H9 (cell line): Measurements from ENCODE around the gene FOXN4. TPM values are rescaled to one million over a fixed set of nuclear protein-coding genes. Genes with fewer than 3 reads are reported as not detected.
A peak's percentile ranks its signal among the peaks of the same experiment; 100 is the strongest.

Experiments used
- DNase-seq: peaks from one replicate; pipeline ENCODE4 v3.0.0-alpha.2; 2017
- H2AFZ ChIP-seq: one replicate; pipeline ENCODE4 v1.6.1; 2013; ENCODE audit warnings: mild to moderate bottlenecking, low read length, control low read depth, moderate library complexity
- H2AK5ac ChIP-seq: 2 replicates; pipeline ENCODE4 v1.6.1; 2013; ENCODE audit warnings: low read length, control low read depth, mixed read lengths; ENCODE audit not compliant: insufficient read length
- H2BK120ac ChIP-seq: one replicate; pipeline ENCODE4 v1.6.1; 2013; ENCODE audit warnings: low read depth, mild to moderate bottlenecking, low read length, control low read depth, inconsistent platforms; ENCODE audit not compliant: poor library complexity, severe bottlenecking
- H2BK12ac ChIP-seq: 2 replicates; pipeline ENCODE4 v1.6.1; 2013; ENCODE audit warnings: low read length, control low read depth, mixed read lengths, low read depth; ENCODE audit not compliant: insufficient read length
- H2BK15ac ChIP-seq: 2 replicates; pipeline ENCODE4 v1.6.1; 2013; ENCODE audit warnings: low read depth, low read length, control low read depth
- H2BK20ac ChIP-seq: one replicate; pipeline ENCODE4 v1.6.1; 2013; ENCODE audit warnings: low read depth, mild to moderate bottlenecking, low read length, control low read depth, inconsistent platforms; ENCODE audit not compliant: poor library complexity, severe bottlenecking
- H2BK5ac ChIP-seq: 2 replicates; pipeline ENCODE4 v1.6.1; 2013; ENCODE audit warnings: low read length, control low read depth, mixed read lengths; ENCODE audit not compliant: insufficient read length
- H3K14ac ChIP-seq: 2 replicates; pipeline ENCODE4 v1.6.1; 2013; ENCODE audit warnings: low read length, control low read depth; ENCODE audit not compliant: insufficient read depth
- H3K18ac ChIP-seq: 2 replicates; pipeline ENCODE4 v1.6.1; 2013; ENCODE audit warnings: low read depth, mild to moderate bottlenecking, mixed read lengths, low read length, control low read depth; ENCODE audit not compliant: insufficient read length
- H3K23ac ChIP-seq: 2 replicates; pipeline ENCODE4 v1.6.1; 2013; ENCODE audit warnings: low read length, control low read depth, mixed read lengths, low read depth; ENCODE audit not compliant: insufficient read length
- H3K23me2 ChIP-seq: 2 replicates; pipeline ENCODE4 v1.6.1; 2013; ENCODE audit warnings: low read depth, mild to moderate bottlenecking, mixed read lengths, low read length, control low read depth; ENCODE audit not compliant: insufficient read length, poor library complexity, severe bottlenecking
- H3K27ac ChIP-seq: 2 replicates; pipeline ENCODE4 v1.5.1; 2013; ENCODE audit warnings: low read length, control low read depth, mixed read lengths, low read depth; ENCODE audit not compliant: insufficient read length
- H3K27me3 ChIP-seq: 2 replicates; pipeline ENCODE4 v1.6.1; 2013; ENCODE audit warnings: low read length, control low read depth, inconsistent platforms; ENCODE audit not compliant: insufficient read depth
- H3K4ac ChIP-seq: 2 replicates; pipeline ENCODE4 v1.6.1; 2013; ENCODE audit warnings: low read depth, mild to moderate bottlenecking, control low read depth, inconsistent platforms, low read length, moderate library complexity
- H3K4me1 ChIP-seq: 2 replicates; pipeline ENCODE4 v1.6.1; 2013; ENCODE audit warnings: low read length, control low read depth, inconsistent platforms; ENCODE audit not compliant: insufficient read depth
- H3K4me2 ChIP-seq: 2 replicates; pipeline ENCODE4 v1.6.1; 2013; ENCODE audit warnings: low read length, control low read depth, mixed read lengths; ENCODE audit not compliant: insufficient read length, insufficient read depth
- H3K56ac ChIP-seq: 2 replicates; pipeline ENCODE4 v1.6.1; 2013; ENCODE audit warnings: low read depth, mild to moderate bottlenecking, mixed read lengths, low read length, control low read depth; ENCODE audit not compliant: insufficient read length
- H3K79me1 ChIP-seq: 2 replicates; pipeline ENCODE4 v1.6.1; 2013; ENCODE audit warnings: low read depth, mild to moderate bottlenecking, moderate library complexity, low read length, control low read depth, inconsistent platforms; ENCODE audit not compliant: insufficient read depth, poor library complexity, severe bottlenecking
- H3K79me2 ChIP-seq: 2 replicates; pipeline ENCODE4 v1.6.1; 2013; ENCODE audit warnings: low read length, control low read depth, inconsistent platforms; ENCODE audit not compliant: insufficient read depth
- H3K9ac ChIP-seq: 2 replicates; pipeline ENCODE4 v1.6.1; 2013; ENCODE audit warnings: low read length, control low read depth, mixed read lengths; ENCODE audit not compliant: insufficient read length; ENCODE audit errors: extremely low read depth
- H3K9me3 ChIP-seq: one replicate; pipeline ENCODE4 v1.6.1; 2013; ENCODE audit warnings: low read depth, low read length, inconsistent platforms; ENCODE audit not compliant: control insufficient read depth
- H3T11ph ChIP-seq: one replicate; pipeline ENCODE4 v1.6.1; 2013; ENCODE audit warnings: mild to moderate bottlenecking, low read length, control low read depth, inconsistent platforms
- H4K20me1 ChIP-seq: one replicate; pipeline ENCODE4 v1.6.1; 2013; ENCODE audit not compliant: control insufficient read depth, insufficient read length, insufficient read depth
- H4K5ac ChIP-seq: 2 replicates; pipeline ENCODE4 v1.6.1; 2013; ENCODE audit warnings: low read depth, mild to moderate bottlenecking, mixed read lengths, low read length, control low read depth; ENCODE audit not compliant: insufficient read length
- H4K8ac ChIP-seq: replicated peaks from 2 replicates; pipeline ENCODE4 v1.6.1; 2013; ENCODE audit warnings: low read length, control low read depth, mixed read lengths, low read depth; ENCODE audit not compliant: insufficient read length
- H4K91ac ChIP-seq: 2 replicates; pipeline ENCODE4 v1.6.1; 2013; ENCODE audit warnings: low read depth, mild to moderate bottlenecking, moderate library complexity, mixed read lengths, low read length, control low read depth; ENCODE audit not compliant: insufficient read length
- H3K27ac Mint-ChIP-seq, 3 experiments: 2 replicates in 2 of 3; 3 replicates in 1 of 3; pipeline ENCODE4 v1.8.0; 2020 to 2021; ENCODE audit warnings: mixed read lengths in 3 of 3, mild to moderate bottlenecking in 1 of 3, moderate library complexity in 1 of 3
- H3K27me3 Mint-ChIP-seq: 2 replicates; pipeline ENCODE4 v1.8.0; 2021; ENCODE audit warnings: low read depth, mild to moderate bottlenecking, moderate library complexity, mixed read lengths
- H3K36me3 Mint-ChIP-seq, 3 experiments: 2 replicates in 2 of 3; 3 replicates in 1 of 3; pipeline ENCODE4 v1.8.0; 2020 to 2021; ENCODE audit warnings: low read depth in 3 of 3, mixed read lengths in 3 of 3; ENCODE audit not compliant: insufficient read depth in 1 of 3
- H3K4me1 Mint-ChIP-seq, 2 experiments: 2 replicates each; pipeline ENCODE4 v1.8.0; 2020; ENCODE audit warnings: mixed read lengths in 2 of 2
- H3K4me3 Mint-ChIP-seq, 2 experiments: 2 replicates in 1 of 2; 3 replicates in 1 of 2; pipeline ENCODE4 v1.8.0; 2020 to 2021; ENCODE audit warnings: mild to moderate bottlenecking in 2 of 2, mixed read lengths in 2 of 2, moderate library complexity in 1 of 2
- H3K9me3 Mint-ChIP-seq, 2 experiments: 2 replicates in 1 of 2; 3 replicates in 1 of 2; pipeline ENCODE4 v1.8.0; 2020; ENCODE audit warnings: mild to moderate bottlenecking in 2 of 2, mixed read lengths in 2 of 2, moderate library complexity in 1 of 2
- WGBS: extraction: QIAGEN DNeasy Blood & Tissue Kit; methylation state at CpG from one replicate; pipeline ENCODE4 v1.1.7; 2013; ENCODE audit warnings: missing lambda C conversion rate, low lambda C conversion rate, mixed read lengths; ENCODE audit not compliant: insufficient read length; ENCODE audit errors: extremely low coverage; 5-methylcytosine and 5-hydroxymethylcytosine counted together
- total RNA-seq: library from RNA; stranded (reverse); gene quantifications from 2 replicates; pipeline ENCODE4 v1.2.1, GENCODE V29; 2021
- TF ChIP-seq, protein P1 (sequence below): fragments of 200-600 bp; sonication (generic); conservative IDR thresholded peaks from 3 replicates; pipeline ENCODE4 v1.8.0; 2021; ENCODE audit warnings: antibody characterized with exemption, mild to moderate bottlenecking

The FOXN4 gene
- total RNA-seq, 1 experiment from 2014 or later = 0.39 TPM

DNA sequence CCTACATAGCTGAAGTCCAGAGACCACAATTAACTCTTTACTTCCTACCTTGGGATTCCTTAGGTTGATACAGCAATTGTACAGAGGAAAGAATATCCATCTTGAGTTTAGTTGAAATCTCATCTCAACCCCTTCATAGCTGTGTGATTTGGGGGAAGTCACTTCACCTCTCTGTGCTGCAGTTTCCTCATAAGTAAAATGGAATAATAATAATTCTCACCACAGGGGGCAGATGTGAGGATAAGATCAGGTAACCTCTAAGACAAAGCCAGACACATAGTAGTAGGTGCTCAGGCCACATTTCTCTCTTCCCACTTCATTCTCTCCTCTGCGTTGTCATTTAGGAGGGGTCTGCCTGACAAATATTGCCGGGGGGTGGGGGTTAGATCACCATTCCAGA is 6.7 kb downstream of the FOXN4 start:
- Histone ChIP-seq H3K4ac (no peak overlapping the region), H3K56ac (no peak overlapping the region), H3K9ac (no peak overlapping the region), H3K4me1 (no peaks in the 10 kb centered on the region; the same call in 1 of the 2 replicates), H2BK15ac (no peak overlapping the region), H2BK5ac (no peak overlapping the region), H4K5ac (no peak overlapping the region), H3K27me3 (peaks cover 1% of the 10 kb centered on the region; the same call in 1 of the 2 replicates), H3T11ph (no peak overlapping the region), H2AFZ (no peak overlapping the region), H3K23me2 (no peaks in the 10 kb centered on the region), H3K9me3 (no peaks in the 10 kb centered on the region), H2BK120ac (no peak overlapping the region), H3K4me2 (no peak overlapping the region), H4K20me1 (no peaks in the 10 kb centered on the region), H3K18ac (no peak overlapping the region), H2BK20ac (no peak overlapping the region), H3K79me1 (no peaks in the 10 kb centered on the region), H2BK12ac (no peak overlapping the region), H3K14ac (no peak overlapping the region), H4K91ac (no peak overlapping the region), H3K79me2 (no peaks in the 10 kb centered on the region), H3K23ac (no peak overlapping the region), H2AK5ac (no peak overlapping the region), H3K27ac (no peak overlapping the region), H4K8ac (no peak overlapping the region)
- no peak overlapping the region for H3K4me3 Mint-ChIP-seq
- peaks cover 4 to 6% of the 10 kb centered on the region in 2 experiments; a peak in 1 of 4 replicates for H3K4me1 Mint-ChIP-seq
- TF ChIP-seq, protein P1, sequence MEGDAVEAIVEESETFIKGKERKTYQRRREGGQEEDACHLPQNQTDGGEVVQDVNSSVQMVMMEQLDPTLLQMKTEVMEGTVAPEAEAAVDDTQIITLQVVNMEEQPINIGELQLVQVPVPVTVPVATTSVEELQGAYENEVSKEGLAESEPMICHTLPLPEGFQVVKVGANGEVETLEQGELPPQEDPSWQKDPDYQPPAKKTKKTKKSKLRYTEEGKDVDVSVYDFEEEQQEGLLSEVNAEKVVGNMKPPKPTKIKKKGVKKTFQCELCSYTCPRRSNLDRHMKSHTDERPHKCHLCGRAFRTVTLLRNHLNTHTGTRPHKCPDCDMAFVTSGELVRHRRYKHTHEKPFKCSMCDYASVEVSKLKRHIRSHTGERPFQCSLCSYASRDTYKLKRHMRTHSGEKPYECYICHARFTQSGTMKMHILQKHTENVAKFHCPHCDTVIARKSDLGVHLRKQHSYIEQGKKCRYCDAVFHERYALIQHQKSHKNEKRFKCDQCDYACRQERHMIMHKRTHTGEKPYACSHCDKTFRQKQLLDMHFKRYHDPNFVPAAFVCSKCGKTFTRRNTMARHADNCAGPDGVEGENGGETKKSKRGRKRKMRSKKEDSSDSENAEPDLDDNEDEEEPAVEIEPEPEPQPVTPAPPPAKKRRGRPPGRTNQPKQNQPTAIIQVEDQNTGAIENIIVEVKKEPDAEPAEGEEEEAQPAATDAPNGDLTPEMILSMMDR = peak; percentile 20; the same call in 1 of the 3 replicates
- no CpG with 5 or more reads among the region's 2 CpGs for WGBS
- H3K27ac Mint-ChIP-seq = no peak overlapping the region
- no peaks in the 10 kb centered on the region for H3K36me3 Mint-ChIP-seq
- H3K27me3 Mint-ChIP-seq = peaks cover 29% of the 10 kb centered on the region
- H3K9me3 Mint-ChIP-seq = no peaks in the 10 kb centered on the region
- no peak for DNase-seq
